K562 (cell line): ENCODE results near the gene NDUFS5. TPM values are rescaled to one million over a fixed set of nuclear protein-coding genes. Genes with fewer than 3 reads are reported as not detected.
A peak's percentile ranks its signal among the peaks of the same experiment; 100 is the strongest.
"Not testable (repeated sequence)": the region's sequence is repeated elsewhere in the genome, so short reads cannot be mapped to it uniquely, and the experiment has no call there.

Experiments used
- ATAC-seq: fragments of 200-7000 bp; cut with Tn5 transposase; 3 replicates; pipeline ENCODE4 v1.9.1; 2020; ENCODE audit warnings: moderate library complexity
- BruUV-seq: library from RNA; stranded (reverse); fragments of 400-500 nt; replicated peaks from 2 replicates; lab custom pipeline; 2021; lab: Mats Ljungman, UMichigan
- CTCF ChIA-PET: fragments of 300-600 bp; formaldehyde crosslinking; extraction: SDS; loops from one replicate; lab custom pipeline; 2021; ENCODE audit warnings: low intra/inter-chr PET ratio; lab: Yijun Ruan, JAX
- POLR2A ChIA-PET: fragments of 300-600, 350-650 bp; sonication (Branson Sonifier 250); formaldehyde crosslinking; extraction: SDS; loops from one replicate; lab custom pipeline; 2021; ENCODE audit warnings: antibody characterized with exemption, inconsistent platforms; lab: Yijun Ruan, JAX
- DNase-seq, 4 experiments: peaks; one replicate each; pipeline versions ENCODE4 v3.0.0 to v3.0.0-alpha.2; 2011 to 2018; ENCODE audit warnings: low spot score in 3 of 4, mixed read lengths in 3 of 4; ENCODE audit errors: extremely low read depth in 1 of 4
- FAIRE-seq: peaks from 2 replicates; lab custom pipeline; 2011; peaks lifted over from hg19 to GRCh38; lab: Jason Lieb, UNC
- H2AFZ ChIP-seq: 2 replicates; pipeline ENCODE4 v1.6.0; 2011; ENCODE audit warnings: low read depth, low read length, control low read depth, inconsistent platforms
- H3K27ac ChIP-seq: fragments of 200-600 bp; 3 replicates; pipeline ENCODE4 v1.8.0; 2011; ENCODE audit warnings: low read depth, mild to moderate bottlenecking, control low read depth, inconsistent platforms, low read length, moderate library complexity, mixed read lengths; ENCODE audit errors: extremely low read depth
- H3K27me3 ChIP-seq, 2 experiments: fragments of 300-600 bp in 1 of 2; 2 replicates in 1 of 2; 3 replicates in 1 of 2; pipeline versions ENCODE4 v1.6.0 to v1.8.0; 2011; ENCODE audit warnings: inconsistent platforms in 2 of 2, low read length in 2 of 2, mild to moderate bottlenecking in 1 of 2, mixed read lengths in 1 of 2, moderate library complexity in 1 of 2; ENCODE audit not compliant: control insufficient read depth in 2 of 2, insufficient read depth in 2 of 2
- H3K36me3 ChIP-seq: fragments of 300-600 bp; 3 replicates; pipeline ENCODE4 v1.8.0; 2011; ENCODE audit warnings: mild to moderate bottlenecking, low read length, inconsistent platforms; ENCODE audit not compliant: control insufficient read depth, insufficient read depth
- H3K4me1 ChIP-seq, 2 experiments: fragments of 200-600 bp in 1 of 2; replicated peaks in 1 of 2; 2 replicates in 1 of 2; 3 replicates in 1 of 2; pipeline versions ENCODE4 v1.5.1 to v1.8.0; 2011; ENCODE audit warnings: inconsistent platforms in 2 of 2, low read length in 2 of 2, mild to moderate bottlenecking in 1 of 2, mixed read lengths in 1 of 2, moderate library complexity in 1 of 2; ENCODE audit not compliant: control insufficient read depth in 2 of 2, insufficient read depth in 2 of 2
- H3K4me2 ChIP-seq: 2 replicates; pipeline ENCODE4 v1.6.1; 2011; ENCODE audit warnings: low read length, control low read depth, inconsistent platforms, mixed read lengths; ENCODE audit not compliant: insufficient read depth
- H3K4me3 ChIP-seq: fragments of 200-600 bp; sonication (generic), shearing (Covaris generic); 2 replicates; pipeline ENCODE4 v1.5.1; 2016; ENCODE audit warnings: control low read depth, inconsistent platforms
- H3K79me2 ChIP-seq: fragments of 200-600 bp; 3 replicates; pipeline ENCODE4 v1.8.0; 2011; ENCODE audit warnings: low read length, inconsistent platforms; ENCODE audit not compliant: control insufficient read depth, insufficient read depth
- H3K9ac ChIP-seq, 2 experiments: 2 replicates each; pipeline versions ENCODE4 v1.6.0 to v1.6.1; 2011; ENCODE audit warnings: low read depth in 2 of 2, low read length in 2 of 2, control low read depth in 1 of 2, inconsistent platforms in 1 of 2, mild to moderate bottlenecking in 1 of 2, mixed read lengths in 1 of 2; ENCODE audit not compliant: insufficient read depth in 1 of 2
- H3K9me1 ChIP-seq: one replicate; pipeline ENCODE4 v1.6.0; 2011; ENCODE audit warnings: inconsistent platforms, mild to moderate bottlenecking, low read length, moderate library complexity; ENCODE audit not compliant: control insufficient read depth, insufficient read depth
- H3K9me3 ChIP-seq: replicated peaks from 2 replicates; pipeline ENCODE4 v1.5.1; 2011; ENCODE audit warnings: low read depth, low read length, inconsistent platforms; ENCODE audit not compliant: control insufficient read depth, insufficient read depth
- H4K20me1 ChIP-seq: replicated peaks from 2 replicates; pipeline ENCODE4 v1.6.1; 2011; ENCODE audit warnings: low read length, inconsistent platforms, mixed read lengths; ENCODE audit not compliant: control insufficient read depth, insufficient read depth
- MAFG ChIP-seq: fragments of 450-650 bp; conservative IDR thresholded peaks from 2 replicates; pipeline ENCODE4 v1.6.1; 2016; ENCODE audit warnings: missing genetic modification characterization, missing compliant biosample characterization
- NFYB ChIP-seq: IDR thresholded peaks from 2 replicates; pipeline ENCODE4 v1.6.1; 2011; ENCODE audit warnings: mild to moderate bottlenecking, moderate library complexity; ENCODE audit not compliant: insufficient read length; ENCODE audit errors: extremely low read depth
- YY1 ChIP-seq, 3 experiments: IDR thresholded peaks; 2 replicates each; pipeline ENCODE4 v1.6.1; 2011; ENCODE audit warnings: low read length in 2 of 3, mild to moderate bottlenecking in 2 of 3, moderate library complexity in 2 of 3, borderline replicate concordance in 1 of 3, control low read depth in 1 of 3, low read depth in 1 of 3; ENCODE audit not compliant: insufficient read depth in 3 of 3, insufficient replicate concordance in 2 of 3, control insufficient read depth in 1 of 3, insufficient read length in 1 of 3; ENCODE audit errors: extremely low read depth in 1 of 3
- ZNF316 ChIP-seq: fragments of 450-650 bp; IDR thresholded peaks from 2 replicates; pipeline ENCODE4 v1.6.1; 2016
- WGBS: fragments of 100-300 bp; shearing (Covaris generic); methylation state at CpG from one replicate; pipeline ENCODE4 v1.1.6; 2016; ENCODE audit warnings: low coverage, mixed read lengths; ENCODE audit not compliant: insufficient coverage; ENCODE audit errors: missing lambda C conversion rate; 5-methylcytosine and 5-hydroxymethylcytosine counted together
- in situ Hi-C: fragments of 300-500 bp; cut with MboI; formaldehyde crosslinking; loops from 4 replicates; pipeline ENCODE4 v1.15.0; 2018; ENCODE audit warnings: inconsistent platforms, mixed read lengths
- intact Hi-C: fragments of 100-400 bp; cut with micrococcal nuclease; formaldehyde crosslinking; loops from 2 replicates; pipeline ENCODE4 v1.14.2; 2022
- polyA plus RNA-seq, 8 experiments: library from polyadenylated mRNA; depleted of rRNA in 4 of 8; stranded (reverse) in 5 of 8; unstranded in 3 of 8; fragments of >200 nt; fragmentation: Nextera tagmentation in 2 of 8; fragmentation: Illumina TruSeq in 1 of 8; extraction: Ambion mirVana in 2 of 8; extraction: Trizol in 1 of 8; gene quantifications; 2 replicates each; pipeline versions ENCODE4 v1.2.1 to v1.2.3, GENCODE V29; 2011 to 2014; ENCODE audit warnings: inconsistent platforms in 1 of 8, missing spikeins in 1 of 8
- total RNA-seq, 7 experiments: library from RNA; depleted of rRNA in 6 of 7; stranded (reverse); fragments of >200 nt in 6 of 7; fragmentation: Illumina TruSeq in 2 of 7; extraction: Trizol in 2 of 7; gene quantifications; 2 replicates each; pipeline versions ENCODE4 v1.2.1 to v1.2.3, GENCODE V29; 2011 to 2021; ENCODE audit warnings: low replicate concordance in 1 of 7

Gene NDUFS5
- total and polyA plus RNA-seq, 9 of the 15 experiments (the other 6 are each of a cell fraction or from before 2014, with no cell fraction given): 499 to 2,737 (median 1,281) TPM

DNA sequence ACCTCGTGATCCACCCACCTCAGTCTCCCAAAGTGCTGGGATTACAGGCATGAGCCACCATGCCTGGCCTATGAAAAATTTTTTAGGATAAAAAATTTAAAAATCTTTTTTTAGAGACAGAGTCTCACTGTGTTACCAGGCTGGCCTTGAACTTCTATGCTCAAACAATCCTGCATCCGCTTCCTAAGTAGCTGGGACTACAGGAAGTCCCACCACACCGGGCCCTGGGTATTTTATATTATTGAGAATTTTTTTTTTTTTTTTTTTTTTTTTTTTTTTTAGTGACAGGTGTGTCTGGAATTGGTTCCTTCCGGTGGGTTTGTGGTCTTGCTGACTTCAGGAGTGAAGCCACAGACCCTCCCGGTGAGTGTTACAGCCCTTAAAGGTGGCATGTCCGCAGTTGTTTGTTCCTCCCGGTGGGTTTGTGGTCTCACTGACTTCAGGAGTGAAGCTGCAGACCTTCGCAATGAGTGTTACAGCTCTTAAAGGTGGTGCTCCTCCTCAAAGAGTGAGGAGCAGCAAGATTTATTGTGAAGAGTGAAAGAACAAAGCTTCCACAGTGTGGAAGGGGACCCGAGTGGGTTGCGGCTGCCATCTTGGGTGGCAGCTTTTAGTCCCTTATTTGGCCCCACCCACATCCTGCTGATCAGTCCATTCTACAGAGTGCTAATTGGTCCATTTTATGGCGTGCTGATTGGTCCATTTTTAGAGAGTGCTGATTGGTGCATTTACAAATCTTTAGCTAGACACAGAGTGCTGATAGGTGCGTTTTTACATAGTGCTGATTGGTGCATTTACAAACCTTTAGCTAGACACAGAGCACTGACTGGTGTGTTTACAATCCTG lies 48.5 kb upstream of the NDUFS5 start:
- H3K27me3 ChIP-seq, H3K4me1 ChIP-seq, BruUV-seq, in situ Hi-C loops, intact Hi-C loops, H3K4me3 ChIP-seq, DNase-seq, H3K36me3 ChIP-seq, ATAC-seq, H3K9me1 ChIP-seq, FAIRE-seq, H4K20me1 ChIP-seq, H3K9ac ChIP-seq, H3K27ac ChIP-seq, H3K4me2 ChIP-seq, H3K9me3 ChIP-seq, H3K79me2 ChIP-seq, CTCF ChIA-PET, H2AFZ ChIP-seq: not testable (repeated sequence)
- 57% methylated on average over 12 of the region's 12 CpGs for WGBS
- TF ChIP-seq ZNF316: peak; percentile 70
- TF ChIP-seq MAFG (tag): peak; percentile 16; the same call in 1 of the 2 replicates
- peak; percentile 41 for TF ChIP-seq NFYB
- peak in 1 of 3 experiments; percentile 41 for TF ChIP-seq YY1 (IDR thresholded peaks at IDR 0.05; ENCODE audit: borderline replicate concordance in 1 of 3, control insufficient read depth in 1 of 3, extremely low read depth in 1 of 3, insufficient read depth in 3 of 3, insufficient read length in 1 of 3, insufficient replicate concordance in 2 of 3, low read depth in 1 of 3, low read length in 2 of 3)
- POLR2A ChIA-PET: interaction anchor here (1.2 kb wide), 2 partner anchors 9 to 25 kb away, joined by 4 to 5 read pairs; no protein-coding TSS in a partner anchor
